Measurements from ENCODE around the gene SLC13A2. TPM values are rescaled to one million over a fixed set of nuclear protein-coding genes. Genes with fewer than 3 reads are reported as not detected.

The SLC13A2 gene
- polyA plus RNA-seq, 1 experiment: not detected

- Histone ChIP-seq H3K4me3 (ENCODE audit: low read depth, low read length) (no peak overlapping the region), H3K27ac (ENCODE audit: low read depth, low read length) (no peak overlapping the region), H3K27me3 (ENCODE audit: control insufficient read depth, insufficient read depth, low read length) (peaks cover 79% of the 10 kb centered on the region), H3K9me3 (ENCODE audit: control insufficient read depth, insufficient read depth, low read length) (no peaks in the 10 kb centered on the region)
- ChIA-PET CTCF (no interaction called here), POLR2A (no interaction called here)
- no peak for DNase-seq (ENCODE audit: low read depth, low spot score)
- TF ChIP-seq CTCF (IDR thresholded peaks at IDR 0.05; ENCODE audit: low read depth, low read length): no peak
These were observed 33.5 kb downstream of the SLC13A2 start for GRCh38 chr17:28506763-28507487.

- ChIA-PET POLR2A (no interaction called here), CTCF (interaction anchor here (0.7 kb wide), 1 partner anchor 33 kb away, joined by 3 read pairs; no protein-coding TSS in a partner anchor)
- Histone ChIP-seq H3K4me3 (ENCODE audit: low read depth, low read length) (no peak overlapping the region), H3K9me3 (ENCODE audit: control insufficient read depth, insufficient read depth, low read length) (no peaks in the 10 kb centered on the region), H3K27me3 (ENCODE audit: control insufficient read depth, insufficient read depth, low read length) (peaks cover 80% of the 10 kb centered on the region), H3K27ac (ENCODE audit: low read depth, low read length) (no peak overlapping the region)
- no peak for TF ChIP-seq CTCF (IDR thresholded peaks at IDR 0.05; ENCODE audit: low read depth, low read length)
- no peak for DNase-seq (ENCODE audit: low read depth, low spot score)
These were observed 34.2 kb downstream of the SLC13A2 start for GRCh38 chr17:28507567-28508203.

- ChIA-PET CTCF (interaction anchor here (0.7 kb wide), 1 partner anchor 33 kb away, joined by 3 read pairs; no protein-coding TSS in a partner anchor), POLR2A (no interaction called here)
- H3K27ac ChIP-seq (ENCODE audit: low read depth, low read length): no peak overlapping the region
- H3K27me3 ChIP-seq (ENCODE audit: control insufficient read depth, insufficient read depth, low read length): peaks cover 80% of the 10 kb centered on the region
- TF ChIP-seq CTCF (IDR thresholded peaks at IDR 0.05; ENCODE audit: low read depth, low read length): no peak
- DNase-seq (ENCODE audit: low read depth, low spot score): no peak
- no peak overlapping the region for H3K4me3 ChIP-seq (ENCODE audit: low read depth, low read length)
- H3K9me3 ChIP-seq (ENCODE audit: control insufficient read depth, insufficient read depth, low read length): no peaks in the 10 kb centered on the region
These were observed 34.8 kb downstream of the SLC13A2 start for GRCh38 chr17:28508211-28508724.

- CTCF ChIA-PET: no interaction called here
- POLR2A ChIA-PET: no interaction called here
- Histone ChIP-seq H3K27ac (ENCODE audit: low read depth, low read length) (no peak overlapping the region), H3K4me3 (ENCODE audit: low read depth, low read length) (no peak overlapping the region), H3K9me3 (ENCODE audit: control insufficient read depth, insufficient read depth, low read length) (no peaks in the 10 kb centered on the region), H3K27me3 (ENCODE audit: control insufficient read depth, insufficient read depth, low read length) (peaks cover 79% of the 10 kb centered on the region)
- no peak for TF ChIP-seq CTCF (IDR thresholded peaks at IDR 0.05; ENCODE audit: low read depth, low read length)
- DNase-seq (ENCODE audit: low read depth, low spot score): no peak
These were observed 36.3 kb downstream of the SLC13A2 start for GRCh38 chr17:28509789-28510188.

- Histone ChIP-seq H3K9me3 (ENCODE audit: control insufficient read depth, insufficient read depth, low read length) (no peaks in the 10 kb centered on the region), H3K4me3 (ENCODE audit: low read depth, low read length) (no peak overlapping the region), H3K27me3 (ENCODE audit: control insufficient read depth, insufficient read depth, low read length) (peaks cover 59% of the 10 kb centered on the region), H3K27ac (ENCODE audit: low read depth, low read length) (no peak overlapping the region)
- ChIA-PET POLR2A (no interaction called here), CTCF (no interaction called here)
- no peak for DNase-seq (ENCODE audit: low read depth, low spot score)
- TF ChIP-seq CTCF (IDR thresholded peaks at IDR 0.05; ENCODE audit: low read depth, low read length): no peak
These were observed 38.5 kb downstream of the SLC13A2 start for GRCh38 chr17:28511858-28512461.
